WTC11 (cell line): ENCODE measurements around the gene SULF2. TPM values are rescaled to one million over a fixed set of nuclear protein-coding genes. Genes with fewer than 3 reads are reported as not detected.

ENCODE experiments used
- ATAC-seq: fragments of 200-7000 bp; cut with Tn5 transposase; 2 replicates; pipeline ENCODE4 v1.10.0; 2021; ENCODE audit warnings: mild to moderate bottlenecking, moderate library complexity
- CTCF ChIA-PET: fragments of 300-600 bp; sonication (Branson Sonifier 250); formaldehyde crosslinking; loops from one replicate; lab custom pipeline; 2021; ENCODE audit warnings: antibody characterized with exemption; lab: Charles Lee
- POLR2A ChIA-PET: fragments of 350-600 bp; sonication (Branson Sonifier 250); formaldehyde crosslinking; loops from one replicate; lab custom pipeline; 2021; ENCODE audit warnings: antibody characterized with exemption; lab: Charles Lee
- DNase-seq: peaks from one replicate; pipeline ENCODE4 v3.0.0; 2021; ENCODE audit warnings: low spot score
- H3K27ac Mint-ChIP-seq: 2 replicates; pipeline ENCODE4 v1.8.0; 2021; ENCODE audit warnings: mixed read lengths
- H3K27me3 Mint-ChIP-seq: 2 replicates; pipeline ENCODE4 v1.8.0; 2021; ENCODE audit warnings: low read depth, mild to moderate bottlenecking, moderate library complexity, mixed read lengths
- H3K36me3 Mint-ChIP-seq: 2 replicates; pipeline ENCODE4 v1.8.0; 2021; ENCODE audit warnings: mixed read lengths
- H3K4me1 Mint-ChIP-seq: 2 replicates; pipeline ENCODE4 v1.8.0; 2022; ENCODE audit warnings: mixed read lengths
- H3K4me3 Mint-ChIP-seq: 2 replicates; pipeline ENCODE4 v1.8.0; 2021; ENCODE audit warnings: mild to moderate bottlenecking, moderate library complexity, mixed read lengths
- H3K9me3 Mint-ChIP-seq: 2 replicates; pipeline ENCODE4 v1.8.0; 2021; ENCODE audit warnings: mixed read lengths
- ELF4 ChIP-seq: sonication (generic); formaldehyde crosslinking; IDR thresholded peaks from 2 replicates; pipeline ENCODE4 v1.8.1; 2022; ENCODE audit warnings: low read depth, mild to moderate bottlenecking, moderate library complexity, missing genetic modification reagents
- EMX1 ChIP-seq: fragments of 250-450 bp; sonication (Bioruptor Pico); IDR thresholded peaks from 2 replicates; pipeline ENCODE4 v1.8.0; 2021; ENCODE audit warnings: mild to moderate bottlenecking
- ETV6 ChIP-seq: sonication (generic); formaldehyde crosslinking; IDR thresholded peaks from 2 replicates; pipeline ENCODE4 v1.8.1; 2022; ENCODE audit warnings: mild to moderate bottlenecking, missing genetic modification reagents
- FOXJ3 ChIP-seq: sonication (generic); formaldehyde crosslinking; IDR thresholded peaks from 2 replicates; pipeline ENCODE4 v1.9.0; 2021; ENCODE audit warnings: missing genetic modification reagents, mild to moderate bottlenecking, borderline replicate concordance
- GABPB1 ChIP-seq: sonication (generic); formaldehyde crosslinking; IDR thresholded peaks from 2 replicates; pipeline ENCODE4 v1.8.1; 2023; ENCODE audit warnings: mild to moderate bottlenecking, missing genetic modification reagents
- GTF2I ChIP-seq: fragments of 250-450 bp; sonication (Bioruptor Pico); conservative IDR thresholded peaks from 2 replicates; pipeline ENCODE4 v1.4.0; 2021; ENCODE audit warnings: mild to moderate bottlenecking
- IRF2 ChIP-seq: sonication (generic); formaldehyde crosslinking; IDR thresholded peaks from 2 replicates; pipeline ENCODE4 v1.8.0; 2022; ENCODE audit warnings: low read depth, missing genetic modification reagents, borderline replicate concordance
- RORB ChIP-seq: fragments of 250-450 bp; sonication (Bioruptor Pico); IDR thresholded peaks from 2 replicates; pipeline ENCODE4 v1.9.0; 2021; ENCODE audit warnings: mild to moderate bottlenecking
- ZNF232 ChIP-seq: sonication (generic); formaldehyde crosslinking; IDR thresholded peaks from 2 replicates; pipeline ENCODE4 v1.8.0; 2022; ENCODE audit warnings: mild to moderate bottlenecking, missing genetic modification reagents
- ZNF317 ChIP-seq: sonication (generic); formaldehyde crosslinking; IDR thresholded peaks from 2 replicates; pipeline ENCODE4 v1.8.1; 2023; ENCODE audit warnings: low read depth, mild to moderate bottlenecking, moderate library complexity, missing genetic modification reagents, borderline replicate concordance
- ZNF396 ChIP-seq: fragments of 250-450 bp; sonication (Bioruptor Pico); IDR thresholded peaks from 2 replicates; pipeline ENCODE4 v1.8.0; 2021; ENCODE audit warnings: mild to moderate bottlenecking, moderate library complexity, borderline replicate concordance
- ZNF416 ChIP-seq: fragments of 250-450 bp; sonication (Bioruptor Pico); IDR thresholded peaks from 2 replicates; pipeline ENCODE4 v1.9.0; 2021; ENCODE audit warnings: mild to moderate bottlenecking, inconsistent platforms
- ZNF423 ChIP-seq: fragments of 250-450 bp; sonication (Bioruptor Pico); IDR thresholded peaks from 2 replicates; pipeline ENCODE4 v2.1.2; 2022; ENCODE audit warnings: mild to moderate bottlenecking, moderate library complexity
- total RNA-seq: library from RNA; stranded (reverse); gene quantifications from 3 replicates; pipeline ENCODE4 v1.2.3, GENCODE V29; 2021
- TF ChIP-seq, protein P1 (sequence below): fragments of 250-450 bp; sonication (Bioruptor Pico); IDR thresholded peaks from 2 replicates; pipeline ENCODE4 v1.9.0; 2021; ENCODE audit warnings: mild to moderate bottlenecking, borderline replicate concordance
- TF ChIP-seq, protein P2 (sequence below): sonication (generic); formaldehyde crosslinking; IDR thresholded peaks from 2 replicates; pipeline ENCODE4 v1.8.0; 2022; ENCODE audit warnings: mild to moderate bottlenecking, missing genetic modification reagents
- TF ChIP-seq, protein P3 (sequence below): sonication (generic); formaldehyde crosslinking; IDR thresholded peaks from 2 replicates; pipeline ENCODE4 v1.8.0; 2022; ENCODE audit warnings: mild to moderate bottlenecking, missing genetic modification reagents
- TF ChIP-seq, protein P4 (sequence below): fragments of 250-450 bp; sonication (Bioruptor Pico); IDR thresholded peaks from 2 replicates; pipeline ENCODE4 v1.8.0; 2021; ENCODE audit warnings: mild to moderate bottlenecking
- TF ChIP-seq, protein P5 (sequence below): sonication (generic); formaldehyde crosslinking; IDR thresholded peaks from 2 replicates; pipeline ENCODE4 v1.8.1; 2023; ENCODE audit warnings: mild to moderate bottlenecking, missing genetic modification reagents
- TF ChIP-seq, protein P6 (sequence below): sonication (generic); formaldehyde crosslinking; IDR thresholded peaks from 2 replicates; pipeline ENCODE4 v1.8.1; 2023; ENCODE audit warnings: mild to moderate bottlenecking, moderate library complexity, missing genetic modification reagents
- TF ChIP-seq, protein P7 (sequence below): sonication (generic); formaldehyde crosslinking; IDR thresholded peaks from 2 replicates; pipeline ENCODE4 v1.8.1; 2022; ENCODE audit warnings: mild to moderate bottlenecking, missing genetic modification reagents, moderate library complexity, borderline replicate concordance

The SULF2 gene
- total RNA-seq, 1 experiment from 2014 or later, result 36.0 TPM

DNA sequence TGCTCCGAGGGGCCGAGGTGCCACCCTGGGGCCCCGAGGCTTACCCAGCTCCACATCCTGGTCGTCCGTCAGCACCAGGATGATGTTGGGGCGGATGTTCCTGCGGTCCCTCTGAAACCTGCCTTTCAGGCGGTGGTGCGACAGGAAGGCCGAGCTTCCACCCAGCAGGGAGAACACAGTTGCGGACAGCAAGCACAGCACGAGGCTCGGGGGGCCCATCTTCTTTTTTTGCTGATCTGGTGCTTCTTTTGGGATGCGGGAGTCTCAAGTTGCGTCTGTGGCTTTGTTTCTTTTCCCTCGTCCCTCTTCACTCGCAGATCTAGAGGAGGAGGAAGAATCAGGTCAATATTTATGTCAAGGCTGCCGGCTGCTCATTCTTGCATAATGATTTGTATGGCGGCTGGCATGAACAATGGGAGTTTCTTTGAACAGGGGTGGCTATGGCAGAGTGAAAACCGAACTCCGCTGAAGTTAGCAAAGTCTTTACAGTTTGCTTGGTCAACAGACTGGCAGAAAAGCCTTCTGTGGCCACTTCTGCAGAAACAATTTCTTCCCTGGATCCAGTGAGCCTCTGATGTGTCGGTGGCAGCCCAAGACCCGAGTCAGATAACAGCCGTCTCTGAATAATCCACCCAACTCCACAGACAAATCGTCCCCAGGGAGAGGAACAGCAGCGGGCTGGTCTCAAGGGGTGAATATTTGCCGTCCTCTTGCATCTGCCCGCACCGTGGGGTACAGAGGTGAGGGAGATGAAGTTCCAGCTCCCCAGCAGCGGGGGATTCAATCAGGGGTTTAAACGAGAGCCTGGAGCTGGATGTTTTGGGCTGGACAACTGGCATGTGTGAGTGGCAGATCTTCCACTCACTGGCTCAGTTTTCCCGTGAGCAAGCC is 27.9 kb downstream of the SULF2 start:
- H3K4me3 Mint-ChIP-seq, result no peak overlapping the region

More for the DNA sequence above, 27.9 kb downstream of the SULF2 start:
- Mint-ChIP-seq H3K36me3 (no peaks in the 10 kb centered on the region), H3K9me3 (no peaks in the 10 kb centered on the region), H3K27me3 (no peaks in the 10 kb centered on the region), H3K4me1 (peaks cover 49% of the 10 kb centered on the region), H3K27ac (peak overlapping the region; percentile 71; the same call in 1 of the 2 replicates)
- ChIA-PET POLR2A (no interaction called here), CTCF (interaction anchor here (0.5 to 1.2 kb wide), 4 partner anchors 10 to 61 kb away, joined by 3 to 5 read pairs (median 3); no protein-coding TSS in a partner anchor)
- DNase-seq (no peak), ATAC-seq (no peak)
- no peak for TF ChIP-seq GTF2I (CRISPR knock-in tag)
- no peak for TF ChIP-seq EMX1
- TF ChIP-seq, protein P1, sequence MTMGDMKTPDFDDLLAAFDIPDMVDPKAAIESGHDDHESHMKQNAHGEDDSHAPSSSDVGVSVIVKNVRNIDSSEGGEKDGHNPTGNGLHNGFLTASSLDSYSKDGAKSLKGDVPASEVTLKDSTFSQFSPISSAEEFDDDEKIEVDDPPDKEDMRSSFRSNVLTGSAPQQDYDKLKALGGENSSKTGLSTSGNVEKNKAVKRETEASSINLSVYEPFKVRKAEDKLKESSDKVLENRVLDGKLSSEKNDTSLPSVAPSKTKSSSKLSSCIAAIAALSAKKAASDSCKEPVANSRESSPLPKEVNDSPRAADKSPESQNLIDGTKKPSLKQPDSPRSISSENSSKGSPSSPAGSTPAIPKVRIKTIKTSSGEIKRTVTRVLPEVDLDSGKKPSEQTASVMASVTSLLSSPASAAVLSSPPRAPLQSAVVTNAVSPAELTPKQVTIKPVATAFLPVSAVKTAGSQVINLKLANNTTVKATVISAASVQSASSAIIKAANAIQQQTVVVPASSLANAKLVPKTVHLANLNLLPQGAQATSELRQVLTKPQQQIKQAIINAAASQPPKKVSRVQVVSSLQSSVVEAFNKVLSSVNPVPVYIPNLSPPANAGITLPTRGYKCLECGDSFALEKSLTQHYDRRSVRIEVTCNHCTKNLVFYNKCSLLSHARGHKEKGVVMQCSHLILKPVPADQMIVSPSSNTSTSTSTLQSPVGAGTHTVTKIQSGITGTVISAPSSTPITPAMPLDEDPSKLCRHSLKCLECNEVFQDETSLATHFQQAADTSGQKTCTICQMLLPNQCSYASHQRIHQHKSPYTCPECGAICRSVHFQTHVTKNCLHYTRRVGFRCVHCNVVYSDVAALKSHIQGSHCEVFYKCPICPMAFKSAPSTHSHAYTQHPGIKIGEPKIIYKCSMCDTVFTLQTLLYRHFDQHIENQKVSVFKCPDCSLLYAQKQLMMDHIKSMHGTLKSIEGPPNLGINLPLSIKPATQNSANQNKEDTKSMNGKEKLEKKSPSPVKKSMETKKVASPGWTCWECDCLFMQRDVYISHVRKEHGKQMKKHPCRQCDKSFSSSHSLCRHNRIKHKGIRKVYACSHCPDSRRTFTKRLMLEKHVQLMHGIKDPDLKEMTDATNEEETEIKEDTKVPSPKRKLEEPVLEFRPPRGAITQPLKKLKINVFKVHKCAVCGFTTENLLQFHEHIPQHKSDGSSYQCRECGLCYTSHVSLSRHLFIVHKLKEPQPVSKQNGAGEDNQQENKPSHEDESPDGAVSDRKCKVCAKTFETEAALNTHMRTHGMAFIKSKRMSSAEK (CRISPR knock-in tag), result no peak
- TF ChIP-seq, protein P2, sequence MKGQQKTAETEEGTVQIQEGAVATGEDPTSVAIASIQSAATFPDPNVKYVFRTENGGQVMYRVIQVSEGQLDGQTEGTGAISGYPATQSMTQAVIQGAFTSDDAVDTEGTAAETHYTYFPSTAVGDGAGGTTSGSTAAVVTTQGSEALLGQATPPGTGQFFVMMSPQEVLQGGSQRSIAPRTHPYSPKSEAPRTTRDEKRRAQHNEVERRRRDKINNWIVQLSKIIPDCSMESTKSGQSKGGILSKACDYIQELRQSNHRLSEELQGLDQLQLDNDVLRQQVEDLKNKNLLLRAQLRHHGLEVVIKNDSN (CRISPR knock-in tag), result no peak
- no peak for TF ChIP-seq IRF2 (CRISPR knock-in tag)
- TF ChIP-seq FOXJ3 (CRISPR knock-in tag), result no peak
- TF ChIP-seq ZNF317 (CRISPR knock-in tag), result no peak
- TF ChIP-seq, protein P3, sequence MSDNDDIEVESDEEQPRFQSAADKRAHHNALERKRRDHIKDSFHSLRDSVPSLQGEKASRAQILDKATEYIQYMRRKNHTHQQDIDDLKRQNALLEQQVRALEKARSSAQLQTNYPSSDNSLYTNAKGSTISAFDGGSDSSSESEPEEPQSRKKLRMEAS, result no peak
- TF ChIP-seq, protein P4, sequence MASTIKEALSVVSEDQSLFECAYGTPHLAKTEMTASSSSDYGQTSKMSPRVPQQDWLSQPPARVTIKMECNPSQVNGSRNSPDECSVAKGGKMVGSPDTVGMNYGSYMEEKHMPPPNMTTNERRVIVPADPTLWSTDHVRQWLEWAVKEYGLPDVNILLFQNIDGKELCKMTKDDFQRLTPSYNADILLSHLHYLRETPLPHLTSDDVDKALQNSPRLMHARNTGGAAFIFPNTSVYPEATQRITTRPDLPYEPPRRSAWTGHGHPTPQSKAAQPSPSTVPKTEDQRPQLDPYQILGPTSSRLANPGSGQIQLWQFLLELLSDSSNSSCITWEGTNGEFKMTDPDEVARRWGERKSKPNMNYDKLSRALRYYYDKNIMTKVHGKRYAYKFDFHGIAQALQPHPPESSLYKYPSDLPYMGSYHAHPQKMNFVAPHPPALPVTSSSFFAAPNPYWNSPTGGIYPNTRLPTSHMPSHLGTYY, result no peak
- no peak for TF ChIP-seq GABPB1
- TF ChIP-seq ETV6 (CRISPR knock-in tag), result no peak
- no peak for TF ChIP-seq ELF4 (CRISPR knock-in tag)
- TF ChIP-seq, protein P5, sequence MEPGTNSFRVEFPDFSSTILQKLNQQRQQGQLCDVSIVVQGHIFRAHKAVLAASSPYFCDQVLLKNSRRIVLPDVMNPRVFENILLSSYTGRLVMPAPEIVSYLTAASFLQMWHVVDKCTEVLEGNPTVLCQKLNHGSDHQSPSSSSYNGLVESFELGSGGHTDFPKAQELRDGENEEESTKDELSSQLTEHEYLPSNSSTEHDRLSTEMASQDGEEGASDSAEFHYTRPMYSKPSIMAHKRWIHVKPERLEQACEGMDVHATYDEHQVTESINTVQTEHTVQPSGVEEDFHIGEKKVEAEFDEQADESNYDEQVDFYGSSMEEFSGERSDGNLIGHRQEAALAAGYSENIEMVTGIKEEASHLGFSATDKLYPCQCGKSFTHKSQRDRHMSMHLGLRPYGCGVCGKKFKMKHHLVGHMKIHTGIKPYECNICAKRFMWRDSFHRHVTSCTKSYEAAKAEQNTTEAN, result no peak
- no peak for TF ChIP-seq ZNF416
- no peak for TF ChIP-seq RORB (CRISPR knock-in tag)
- no peak for TF ChIP-seq ZNF396 (CRISPR knock-in tag)
- TF ChIP-seq, protein P6, sequence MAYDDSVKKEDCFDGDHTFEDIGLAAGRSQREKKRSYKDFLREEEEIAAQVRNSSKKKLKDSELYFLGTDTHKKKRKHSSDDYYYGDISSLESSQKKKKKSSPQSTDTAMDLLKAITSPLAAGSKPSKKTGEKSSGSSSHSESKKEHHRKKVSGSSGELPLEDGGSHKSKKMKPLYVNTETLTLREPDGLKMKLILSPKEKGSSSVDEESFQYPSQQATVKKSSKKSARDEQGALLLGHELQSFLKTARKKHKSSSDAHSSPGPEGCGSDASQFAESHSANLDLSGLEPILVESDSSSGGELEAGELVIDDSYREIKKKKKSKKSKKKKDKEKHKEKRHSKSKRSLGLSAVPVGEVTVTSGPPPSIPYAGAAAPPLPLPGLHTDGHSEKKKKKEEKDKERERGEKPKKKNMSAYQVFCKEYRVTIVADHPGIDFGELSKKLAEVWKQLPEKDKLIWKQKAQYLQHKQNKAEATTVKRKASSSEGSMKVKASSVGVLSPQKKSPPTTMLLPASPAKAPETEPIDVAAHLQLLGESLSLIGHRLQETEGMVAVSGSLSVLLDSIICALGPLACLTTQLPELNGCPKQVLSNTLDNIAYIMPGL (CRISPR knock-in tag), result no peak
- TF ChIP-seq, protein P7, sequence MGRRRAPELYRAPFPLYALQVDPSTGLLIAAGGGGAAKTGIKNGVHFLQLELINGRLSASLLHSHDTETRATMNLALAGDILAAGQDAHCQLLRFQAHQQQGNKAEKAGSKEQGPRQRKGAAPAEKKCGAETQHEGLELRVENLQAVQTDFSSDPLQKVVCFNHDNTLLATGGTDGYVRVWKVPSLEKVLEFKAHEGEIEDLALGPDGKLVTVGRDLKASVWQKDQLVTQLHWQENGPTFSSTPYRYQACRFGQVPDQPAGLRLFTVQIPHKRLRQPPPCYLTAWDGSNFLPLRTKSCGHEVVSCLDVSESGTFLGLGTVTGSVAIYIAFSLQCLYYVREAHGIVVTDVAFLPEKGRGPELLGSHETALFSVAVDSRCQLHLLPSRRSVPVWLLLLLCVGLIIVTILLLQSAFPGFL, result no peak
- no peak for TF ChIP-seq ZNF423 (CRISPR knock-in tag)
- no peak for TF ChIP-seq ZNF232 (CRISPR knock-in tag)
